GM04503 (cell line): ENCODE results near the gene COMP.

Source experiments
- DNase-seq: peaks from one replicate; pipeline ENCODE4 v3.0.0-alpha.2; 2012; ENCODE audit warnings: low read depth

Gene COMP

DNA sequence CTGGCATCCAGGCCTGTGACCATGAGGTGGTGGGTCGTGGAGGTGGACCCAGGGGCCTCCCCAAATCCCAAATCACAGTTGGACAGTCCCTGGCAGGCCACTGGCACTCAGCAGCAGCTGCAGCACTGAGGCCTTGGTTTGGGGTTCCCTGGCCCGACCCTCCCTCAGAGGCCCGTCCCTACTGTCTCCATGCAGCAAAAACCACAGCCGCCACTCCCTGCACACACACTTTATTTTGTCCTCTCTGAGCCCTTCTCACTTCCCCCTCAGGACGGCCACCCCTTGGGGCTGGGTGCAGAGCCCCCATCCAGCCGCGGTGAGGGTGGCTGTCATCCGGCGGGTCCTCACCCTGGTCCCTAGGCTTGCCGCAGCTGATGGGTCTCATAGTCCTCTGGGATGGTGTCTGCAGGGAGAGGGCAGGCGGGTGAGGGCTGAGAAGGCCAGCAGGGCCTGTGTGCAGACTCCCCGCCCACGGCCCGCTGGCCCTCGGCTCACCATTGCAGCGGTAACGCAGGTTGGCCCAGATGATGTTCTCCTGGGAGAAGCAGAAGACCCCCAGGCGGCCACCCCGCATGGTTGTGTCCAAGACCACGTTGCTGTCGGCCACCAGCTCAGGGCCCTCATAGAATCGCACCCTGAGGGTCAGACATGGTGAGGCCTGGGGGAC lies 8.4 kb downstream of the COMP start:
- DNase-seq = no peak

DNA sequence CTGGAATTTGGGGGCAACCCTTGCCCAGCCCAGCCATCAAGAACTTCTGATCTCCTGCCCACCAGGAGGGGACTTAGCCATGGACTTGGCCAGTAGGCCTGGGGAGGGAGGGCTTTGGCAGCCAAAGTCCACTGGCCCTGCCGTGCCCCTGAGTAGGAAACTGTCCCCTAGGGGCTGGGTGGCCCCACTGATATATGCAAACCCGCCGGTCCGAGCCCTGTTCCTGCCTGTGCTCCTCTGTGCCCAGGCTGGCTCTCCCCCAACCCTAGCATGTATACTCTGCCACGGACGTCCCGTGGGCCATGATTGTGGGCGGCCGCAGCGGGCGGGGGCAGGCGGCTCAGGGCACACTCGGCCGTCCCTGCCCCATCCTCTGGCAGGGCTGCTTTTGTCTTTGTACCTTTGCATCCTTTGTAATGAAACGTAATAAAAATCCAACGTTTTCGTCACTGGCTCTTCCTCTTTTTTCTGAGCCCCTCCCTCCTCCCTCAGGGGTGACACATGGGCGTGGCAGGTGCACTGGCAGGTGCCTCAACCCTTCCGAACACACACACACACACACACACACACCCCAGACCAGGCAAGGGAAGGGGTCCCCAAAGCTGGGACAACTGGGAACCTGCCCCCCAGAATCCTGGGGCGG lies 9.1 kb downstream of the COMP start:
- DNase-seq = no peak

DNA sequence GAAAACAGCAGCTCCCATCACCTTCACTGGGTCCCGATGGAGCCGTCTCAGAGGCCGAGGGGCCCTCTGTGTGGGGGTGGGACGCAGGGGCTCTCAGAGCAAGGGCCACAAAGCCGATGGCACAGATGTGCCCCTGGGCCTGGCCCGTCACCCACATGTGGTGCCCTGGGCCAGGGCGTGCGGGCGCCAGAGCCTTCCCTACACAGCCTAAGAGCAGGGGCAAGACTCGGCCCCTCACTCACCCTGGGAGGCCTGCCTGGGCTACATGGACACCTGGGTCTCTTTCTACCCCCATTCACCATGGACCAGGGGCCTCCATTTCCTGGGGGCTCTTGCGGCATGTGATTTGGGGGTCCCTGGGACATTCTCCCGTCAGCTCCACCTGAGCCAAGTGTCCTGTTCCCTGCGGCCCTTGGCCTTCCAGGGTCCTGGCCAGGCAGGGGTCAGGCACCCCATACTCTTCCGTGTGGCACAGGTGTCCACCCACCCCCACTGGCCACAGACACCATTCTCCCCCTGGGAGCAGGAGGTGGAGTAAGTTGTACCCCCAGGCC lies 10.0 kb downstream of the COMP start:
- no peak for DNase-seq

DNA sequence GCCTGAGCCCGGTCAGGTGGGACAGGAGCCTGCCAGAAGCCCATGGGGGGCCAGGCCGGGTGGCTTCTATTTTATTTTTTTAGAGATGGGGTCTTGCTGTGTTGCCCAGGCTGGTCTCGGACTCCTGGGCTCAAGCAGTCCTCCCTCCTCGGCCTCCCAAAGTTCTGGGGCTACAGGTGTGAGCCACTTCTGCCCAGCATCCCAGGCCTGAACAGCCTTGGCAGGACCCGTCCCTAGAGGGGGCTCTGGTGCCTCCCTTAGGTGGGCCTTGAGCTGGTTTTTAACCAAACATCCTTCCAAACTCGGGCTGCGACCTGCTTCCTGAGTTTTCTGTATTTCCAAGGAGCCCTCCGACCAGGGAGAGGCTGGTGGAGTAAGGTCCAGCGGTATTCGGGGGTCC lies 10.5 kb downstream of the COMP start:
- DNase-seq = no peak

DNA sequence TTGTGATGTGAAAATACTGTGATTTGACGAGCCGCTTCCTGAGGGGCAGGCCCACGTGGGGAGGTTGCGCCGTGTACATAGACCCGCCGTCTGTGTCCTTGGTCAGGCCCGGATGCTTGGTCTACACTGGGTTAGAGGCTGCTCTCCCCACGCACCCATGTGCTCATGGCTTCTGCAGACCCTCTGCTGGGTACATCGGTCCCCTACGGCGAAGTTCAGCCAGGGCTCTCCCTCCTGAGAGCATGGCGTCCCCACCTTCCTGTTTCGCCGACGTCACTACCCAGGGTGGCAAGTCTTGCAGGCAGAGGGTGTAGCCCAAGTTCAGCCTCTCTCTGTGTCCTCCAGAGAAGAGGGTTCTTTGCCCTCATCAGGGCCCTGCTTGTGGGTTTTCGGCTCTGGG lies 11.0 kb downstream of the COMP start:
- no peak for DNase-seq

DNA sequence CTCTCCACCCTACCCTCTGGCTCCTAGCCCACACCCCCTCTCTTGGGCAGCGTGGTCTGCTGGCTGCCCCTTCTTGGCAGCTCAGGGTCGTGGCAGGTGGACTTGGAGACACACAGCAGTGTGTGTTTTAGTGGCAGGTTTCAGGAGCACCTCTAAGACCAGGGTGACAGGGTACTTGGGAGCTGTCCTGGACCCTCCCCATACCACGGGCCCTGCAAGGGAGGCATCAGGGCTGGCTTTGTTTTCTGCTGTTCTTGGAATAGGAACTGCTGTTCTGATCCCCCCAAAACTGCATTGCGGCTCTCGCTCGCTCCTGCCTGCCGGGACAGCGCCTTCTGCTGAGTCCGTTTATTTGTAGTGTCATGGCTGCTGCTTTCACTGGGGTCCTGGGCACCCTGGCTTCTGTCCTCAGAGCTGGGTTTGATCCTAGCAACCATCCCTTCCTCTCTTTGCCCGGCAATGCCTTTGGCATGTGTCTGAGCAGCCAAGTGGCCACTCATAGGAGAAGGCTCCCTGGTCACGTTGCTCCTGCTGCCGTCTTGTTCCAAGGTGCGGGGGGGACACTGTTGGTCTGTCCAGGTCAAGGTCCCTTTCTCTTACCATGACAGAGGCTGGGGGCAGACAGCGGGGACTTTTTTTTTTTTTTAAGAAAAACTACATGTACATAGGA lies 12.1 kb downstream of the COMP start:
- no peak for DNase-seq

DNA sequence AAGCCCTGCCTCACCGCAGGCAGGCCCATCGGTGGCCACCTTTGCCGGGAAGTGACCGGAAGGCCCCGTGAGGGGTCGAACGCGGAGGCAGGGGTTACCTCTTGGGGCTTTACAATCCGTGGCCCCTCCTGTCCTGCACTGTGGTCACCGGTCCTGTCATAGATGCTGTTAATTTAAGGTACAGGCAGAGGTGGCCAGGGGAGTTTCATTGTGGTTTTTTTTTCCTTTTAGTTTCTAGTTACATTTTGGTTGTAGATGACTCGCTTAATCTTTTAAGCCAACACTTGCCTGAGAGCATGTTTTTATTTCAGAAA lies 13.1 kb downstream of the COMP start:
- DNase-seq = no peak

DNA sequence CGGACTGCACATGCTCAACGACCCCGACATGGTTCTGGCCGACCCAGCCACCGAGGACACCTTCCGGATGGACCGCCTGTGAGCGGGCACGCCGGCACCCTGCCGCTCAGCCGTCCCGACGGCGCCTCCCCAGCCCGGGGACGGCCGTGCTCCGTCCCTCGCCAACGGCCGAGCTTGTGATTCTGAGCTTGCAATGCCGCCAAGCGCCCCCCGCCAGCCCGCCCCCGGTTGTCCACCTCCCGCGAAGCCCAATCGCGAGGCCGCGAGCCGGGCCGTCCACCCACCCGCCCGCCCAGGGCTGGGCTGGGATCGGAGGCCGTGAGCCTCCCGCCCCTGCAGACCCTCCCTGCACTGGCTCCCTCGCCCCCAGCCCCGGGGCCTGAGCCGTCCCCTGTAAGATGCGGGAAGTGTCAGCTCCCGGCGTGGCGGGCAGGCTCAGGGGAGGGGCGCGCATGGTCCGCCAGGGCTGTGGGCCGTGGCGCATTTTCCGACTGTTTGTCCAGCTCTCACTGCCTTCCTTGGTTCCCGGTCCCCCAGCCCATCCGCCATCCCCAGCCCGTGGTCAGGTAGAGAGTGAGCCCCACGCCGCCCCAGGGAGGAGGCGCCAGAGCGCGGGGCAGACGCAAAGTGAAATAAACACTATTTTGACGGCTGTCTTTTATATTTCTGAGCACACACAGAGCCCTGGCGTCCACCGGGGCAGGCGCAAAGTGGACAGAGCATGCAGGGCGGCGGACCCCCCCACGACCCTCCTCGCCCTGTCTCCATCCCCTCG lies 13.6 kb downstream of the COMP start:
- DNase-seq = no peak

DNA sequence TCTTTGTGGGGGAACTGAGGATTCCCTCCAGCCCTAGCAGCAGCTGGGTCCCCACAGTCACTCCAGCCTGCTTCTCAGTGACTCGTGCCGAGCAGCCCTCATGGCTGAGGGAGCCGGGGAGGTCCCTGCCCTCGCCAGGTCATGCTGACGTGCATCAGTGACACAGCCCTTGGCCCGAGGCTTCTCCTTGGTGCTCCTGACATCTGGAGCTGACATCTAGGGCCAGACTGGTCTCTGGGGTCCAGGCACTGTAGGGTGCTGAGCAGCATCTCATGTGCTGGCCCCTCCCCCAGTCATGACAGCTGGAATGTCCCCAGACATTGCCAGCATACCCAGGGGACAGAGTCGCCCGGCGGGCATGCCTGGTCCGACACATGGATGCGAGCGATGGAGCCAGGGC lies 14.4 kb downstream of the COMP start:
- no peak for DNase-seq

DNA sequence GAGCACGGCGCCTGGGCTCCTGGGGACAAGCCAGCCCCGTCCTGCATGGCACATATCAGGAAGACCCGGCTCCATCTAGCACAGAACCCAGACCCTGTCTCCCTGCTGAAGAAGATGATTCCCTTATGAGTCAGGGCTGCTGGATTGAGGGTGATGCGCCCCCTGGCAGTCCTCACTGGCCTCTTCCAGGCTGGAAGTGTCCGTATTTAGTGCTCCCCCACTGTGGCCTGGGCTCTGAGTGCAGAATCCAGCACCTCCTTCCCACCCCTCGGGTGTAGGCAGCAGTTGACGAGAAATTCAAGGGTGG lies 14.9 kb downstream of the COMP start:
- no peak for DNase-seq

DNA sequence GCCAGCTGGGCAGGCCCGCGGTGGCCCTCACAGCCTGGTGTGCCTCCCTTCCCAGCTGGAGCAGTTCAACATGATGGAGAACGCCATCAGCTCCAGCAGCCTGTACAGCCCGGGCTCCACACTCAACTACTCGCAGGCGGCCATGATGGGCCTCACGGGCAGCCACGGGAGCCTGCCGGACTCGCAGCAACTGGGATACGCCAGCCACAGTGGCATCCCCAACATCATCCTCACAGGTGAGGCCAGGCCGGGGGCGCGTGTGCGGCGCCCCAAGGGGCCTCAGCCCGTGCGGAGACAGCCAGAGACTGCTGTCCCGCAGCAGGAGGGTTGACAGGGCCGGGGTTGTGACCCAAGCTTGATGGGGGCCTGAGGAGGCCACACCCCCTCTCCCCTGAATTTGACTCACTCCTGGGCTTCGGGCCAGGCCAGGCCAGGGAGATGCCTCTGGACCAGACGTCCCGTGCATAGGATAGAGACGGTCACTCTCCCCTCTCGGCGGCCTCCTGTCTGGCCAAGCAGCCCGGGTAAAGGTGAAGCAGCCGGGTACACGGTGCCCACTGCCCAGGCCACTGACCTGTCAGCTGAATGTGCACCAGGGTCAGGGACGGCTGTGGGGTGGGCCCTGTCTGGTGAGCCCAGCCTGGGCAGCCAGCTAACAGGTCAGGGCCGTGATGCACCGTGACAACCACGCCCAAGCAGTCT lies 15.4 kb downstream of the COMP start:
- DNase-seq = no peak

DNA sequence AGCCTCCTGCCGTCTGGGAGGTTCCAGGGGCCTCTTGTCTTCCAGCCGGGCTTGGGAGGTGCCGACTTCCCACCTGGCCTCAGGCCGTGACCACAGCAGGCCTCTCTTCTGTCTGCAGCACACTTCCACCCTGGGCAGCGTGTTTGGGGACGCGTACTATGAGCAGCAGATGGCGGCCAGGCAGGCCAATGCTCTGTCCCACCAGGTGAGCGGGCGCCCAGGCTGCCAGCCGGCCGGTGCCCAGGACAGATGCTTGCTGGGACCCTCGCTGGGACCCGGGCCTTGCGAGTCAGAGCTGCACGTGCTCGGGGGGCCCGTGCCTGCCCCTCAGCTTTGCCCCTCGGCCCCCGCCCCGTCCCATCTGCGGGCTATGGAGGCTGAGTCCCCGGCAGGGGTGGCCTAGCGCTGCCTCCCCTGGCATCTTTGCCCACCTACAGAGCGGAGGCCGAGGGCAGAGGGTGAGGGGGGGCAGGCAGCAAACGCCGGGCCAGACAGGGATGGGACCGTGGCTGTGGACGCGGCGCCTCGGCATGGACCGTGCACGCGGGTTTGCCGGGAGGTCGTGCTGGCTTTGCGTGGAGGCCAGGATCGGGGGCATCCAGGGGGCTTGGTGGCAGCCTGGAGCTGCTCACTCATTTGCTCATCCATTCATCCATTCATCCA lies 16.2 kb downstream of the COMP start:
- DNase-seq = no peak

DNA sequence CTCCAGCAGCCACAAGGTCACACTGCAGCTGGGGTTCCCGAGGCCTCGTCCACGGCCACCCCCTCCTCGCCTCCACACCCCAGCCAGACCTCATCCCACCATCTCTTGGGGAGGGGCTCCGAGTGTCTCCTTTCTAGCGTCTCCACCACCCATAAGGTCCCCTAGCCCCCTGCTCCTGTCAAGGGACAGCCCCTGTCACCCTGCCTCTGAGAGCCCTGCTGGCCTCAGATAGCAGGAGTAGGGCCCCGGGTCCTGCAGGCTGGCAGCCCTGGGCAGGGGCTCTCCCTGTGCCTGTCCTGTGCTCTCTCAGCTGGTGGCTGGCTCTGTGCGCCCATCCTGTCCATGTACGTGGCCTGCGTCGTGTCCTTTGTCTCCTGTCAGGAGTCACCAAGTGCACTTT lies 17.0 kb downstream of the COMP start:
- DNase-seq = no peak

DNA sequence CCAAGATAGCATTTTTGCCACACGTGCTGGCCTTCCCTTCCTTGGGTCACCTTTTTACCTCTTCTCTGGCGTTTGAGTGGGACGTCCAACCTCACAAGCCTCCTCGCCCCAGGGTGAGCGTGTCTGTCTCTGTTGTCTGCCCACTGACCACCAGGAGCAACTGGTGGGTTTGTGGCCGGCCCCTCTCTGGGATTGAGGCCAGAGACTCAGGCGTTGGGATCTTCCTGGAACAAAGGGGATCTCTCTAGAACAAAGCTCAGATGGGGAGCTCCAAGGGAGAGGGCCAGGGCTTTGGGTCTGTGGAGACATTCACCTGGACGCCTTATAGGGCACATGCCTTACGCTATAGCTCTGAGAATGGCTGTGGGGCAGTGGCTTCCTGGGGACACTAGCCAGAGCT lies 17.4 kb downstream of the COMP start:
- no peak for DNase-seq

DNA sequence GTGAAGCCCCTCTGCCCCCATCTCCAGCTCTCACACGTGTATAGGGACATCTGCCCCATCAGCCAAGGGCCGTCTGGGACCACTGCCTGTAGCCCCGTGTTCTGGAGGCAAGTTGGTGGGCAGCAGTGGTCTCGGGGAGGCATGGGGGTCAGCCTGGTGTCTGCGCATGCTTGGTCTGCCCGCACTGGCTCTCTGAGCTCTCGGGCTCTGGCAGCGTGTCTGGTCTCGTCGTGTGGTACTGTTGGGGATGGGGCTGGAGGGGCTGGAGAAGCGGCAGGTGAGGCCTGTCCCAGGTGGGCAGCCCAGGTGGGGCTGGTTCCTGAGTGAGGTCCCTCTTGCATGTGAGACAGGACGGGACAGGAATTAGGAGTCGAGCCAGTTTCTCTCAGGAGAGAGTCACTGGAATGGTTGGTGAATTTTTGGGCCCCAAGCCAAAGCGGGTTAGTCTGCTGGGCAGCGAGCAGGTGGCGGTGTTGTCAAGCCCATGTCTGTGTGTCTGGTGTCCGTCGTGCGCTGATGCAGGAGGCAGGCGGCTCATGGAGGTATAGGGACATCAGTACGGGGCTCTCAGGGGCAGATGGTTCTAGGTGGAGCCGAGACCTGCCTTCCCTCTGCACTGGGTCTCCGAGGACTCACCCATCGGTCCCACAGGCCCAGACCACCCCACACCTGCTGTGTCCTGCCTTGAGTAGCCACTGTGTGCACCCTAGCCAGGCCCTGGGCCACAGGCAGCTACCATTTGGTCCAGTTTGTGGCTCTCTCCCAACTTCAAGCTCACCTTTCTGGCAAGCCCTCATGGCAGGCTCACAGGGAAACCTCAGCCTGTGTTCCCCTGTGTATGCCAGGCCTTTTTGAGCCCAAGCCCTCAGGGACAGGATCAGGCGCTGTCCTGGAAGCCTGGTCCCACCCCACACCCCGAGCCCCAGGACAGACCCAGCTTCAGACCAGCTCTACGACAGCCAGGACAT lies 18.2 kb downstream of the COMP start:
- DNase-seq = no peak

DNA sequence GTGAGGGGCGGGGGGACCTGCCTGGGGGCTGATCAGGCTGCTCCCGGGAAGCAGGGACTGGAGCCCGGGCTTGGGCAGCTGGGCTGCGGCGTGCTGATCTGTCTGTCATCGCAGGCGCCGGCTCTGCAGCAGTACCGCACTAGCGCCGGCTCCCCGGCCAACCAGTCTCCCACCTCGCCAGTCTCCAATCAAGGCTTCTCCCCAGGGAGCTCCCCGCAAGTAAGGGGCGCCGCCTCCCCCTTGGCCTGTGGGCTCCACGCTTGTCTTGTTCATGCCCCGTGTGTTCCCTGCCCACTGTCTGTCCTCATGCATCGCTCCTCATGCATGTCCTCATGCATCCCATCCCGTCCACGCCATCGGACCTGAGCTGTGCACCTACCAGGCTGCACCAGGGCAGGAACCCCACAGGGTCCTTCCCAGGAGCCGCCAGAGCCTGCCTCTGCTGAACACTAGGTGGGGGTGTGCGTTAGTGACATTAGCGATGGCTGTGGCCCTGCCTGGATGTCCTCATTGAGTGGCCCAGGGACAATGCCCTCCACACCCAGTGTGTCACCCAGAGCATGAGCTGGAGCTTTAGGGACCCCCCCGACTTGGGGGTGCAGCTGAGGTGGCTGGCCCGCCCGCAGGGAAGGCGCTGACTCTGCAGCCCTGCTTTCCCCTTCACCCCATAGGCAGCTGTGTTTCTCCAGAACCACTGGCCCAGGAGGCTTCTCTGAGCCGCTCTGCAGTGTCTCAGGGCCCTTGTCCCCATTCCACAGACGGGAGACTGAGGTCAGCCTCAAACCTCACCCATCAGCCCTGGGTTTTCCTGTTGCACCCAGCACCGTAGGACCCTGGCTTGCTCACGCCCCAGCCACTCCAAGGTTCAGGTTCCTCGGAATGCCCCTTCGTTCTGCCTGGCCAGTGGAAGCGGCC lies 19.5 kb downstream of the COMP start:
- no peak for DNase-seq

DNA sequence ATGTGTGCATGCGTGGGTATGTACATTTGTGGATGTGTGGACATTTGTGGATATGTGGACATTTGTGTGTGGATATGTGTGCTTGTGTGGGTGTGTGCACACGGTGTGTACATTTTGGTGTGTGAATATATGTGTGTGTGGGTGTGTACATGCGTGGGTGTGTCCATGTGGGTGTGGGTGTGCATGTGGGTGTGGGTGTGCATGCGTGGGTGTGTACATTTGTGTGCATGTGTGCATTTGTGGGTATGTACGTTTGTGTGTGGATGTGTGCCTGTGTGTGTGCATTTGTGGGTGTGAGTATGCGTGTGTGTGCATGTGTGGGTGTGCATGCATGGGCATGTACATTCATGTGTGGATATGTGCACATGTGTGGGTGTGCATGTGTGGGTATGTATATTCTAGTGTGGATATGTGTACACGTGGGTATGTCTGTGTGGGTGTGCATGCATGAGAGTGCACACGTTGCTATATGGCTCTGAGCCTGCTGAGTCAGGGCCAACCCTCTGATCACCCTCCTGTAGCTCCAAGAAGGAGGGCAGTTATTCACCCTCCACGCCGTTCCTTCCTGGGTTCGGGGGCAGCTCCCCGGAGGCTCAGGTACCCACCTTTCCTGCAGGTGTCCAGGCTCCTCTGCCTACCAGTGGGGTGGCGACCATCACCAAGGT lies 20.3 kb downstream of the COMP start:
- DNase-seq = no peak

DNA sequence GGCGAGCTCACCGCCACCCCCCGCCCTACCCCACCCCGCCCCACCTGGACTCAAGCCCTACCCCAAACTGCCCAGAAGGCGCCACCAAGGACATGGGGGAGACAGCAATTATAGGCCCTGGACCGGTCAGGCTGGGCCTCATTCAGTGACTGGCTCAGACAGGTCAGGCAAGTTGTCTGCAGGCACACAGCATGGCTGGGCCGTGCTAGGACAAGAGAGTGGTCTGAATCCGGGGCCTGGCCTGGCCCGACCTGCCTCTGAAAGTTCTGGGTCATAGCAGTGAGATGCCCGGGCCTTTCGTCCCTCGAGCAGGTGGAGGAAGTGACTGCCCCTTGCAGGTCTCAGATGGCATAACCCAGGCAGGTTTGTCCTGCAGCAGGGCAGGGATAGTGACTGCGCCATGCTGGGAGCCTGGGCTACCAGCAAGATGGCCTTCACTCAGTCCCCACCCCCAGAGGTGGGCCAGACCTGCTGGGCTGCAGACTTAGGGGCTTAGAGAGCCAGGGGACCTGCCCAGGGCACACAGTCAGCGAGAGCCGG lies 21.0 kb downstream of the COMP start:
- no peak for DNase-seq
